H1 (cell line): Measurements from ENCODE around the gene SLC8A3. TPM values are rescaled to one million over a fixed set of nuclear protein-coding genes. Genes with fewer than 3 reads are reported as not detected.
A peak's percentile ranks its signal among the peaks of the same experiment; 100 is the strongest.

ENCODE experiments used
- CTCF ChIA-PET: fragments of 300-600 bp; sonication (Branson Sonifier 250); formaldehyde crosslinking; loops from one replicate; lab custom pipeline; 2021; ENCODE audit not compliant: partially characterized antibody; lab: Charles Lee
- POLR2A ChIA-PET: fragments of 300-600 bp; sonication (Branson Sonifier 250); formaldehyde crosslinking; loops from one replicate; lab custom pipeline; 2021; ENCODE audit warnings: inconsistent platforms; ENCODE audit not compliant: partially characterized antibody; lab: Charles Lee
- DNase-seq, 2 experiments: peaks; one replicate each; pipeline versions ENCODE4 v3.0.0 to v3.0.0-alpha.2; 2010 to 2022; ENCODE audit warnings: low spot score in 2 of 2, low read depth in 1 of 2, mixed read lengths in 1 of 2
- FAIRE-seq: peaks from 2 replicates; lab custom pipeline; 2011; peaks lifted over from hg19 to GRCh38; lab: Jason Lieb, UNC
- H2AFZ ChIP-seq: 2 replicates; pipeline ENCODE4 v1.8.1; 2012; ENCODE audit warnings: low read length, inconsistent platforms
- H2AK5ac ChIP-seq: 2 replicates; pipeline ENCODE4 v1.6.1; 2013; ENCODE audit warnings: low read depth, low read length
- H2BK120ac ChIP-seq: replicated peaks from 2 replicates; pipeline ENCODE3; 2013; ENCODE audit warnings: low read depth, low read length, inconsistent platforms
- H2BK12ac ChIP-seq: 2 replicates; pipeline ENCODE4 v1.6.1; 2013; ENCODE audit warnings: low read depth, low read length
- H2BK15ac ChIP-seq: 2 replicates; pipeline ENCODE4 v1.6.1; 2013; ENCODE audit warnings: low read length
- H2BK20ac ChIP-seq: 2 replicates; pipeline ENCODE4 v1.6.1; 2013; ENCODE audit warnings: low read length
- H2BK5ac ChIP-seq: 2 replicates; pipeline ENCODE4 v1.6.1; 2013; ENCODE audit warnings: low read depth, low read length
- H3K14ac ChIP-seq: 2 replicates; pipeline ENCODE4 v1.6.1; 2013; ENCODE audit warnings: inconsistent platforms; ENCODE audit not compliant: insufficient read length
- H3K18ac ChIP-seq: 2 replicates; pipeline ENCODE4 v1.6.1; 2013; ENCODE audit warnings: low read length; ENCODE audit errors: extremely low read depth
- H3K23ac ChIP-seq: 2 replicates; pipeline ENCODE4 v1.6.1; 2013; ENCODE audit warnings: inconsistent platforms; ENCODE audit not compliant: insufficient read length
- H3K23me2 ChIP-seq: 2 replicates; pipeline ENCODE4 v1.6.1; 2013; ENCODE audit warnings: low read depth, low read length
- H3K27ac ChIP-seq: 2 replicates; pipeline ENCODE4 v1.6.1; 2011; ENCODE audit warnings: low read depth, low read length, inconsistent platforms
- H3K27me3 ChIP-seq, 4 experiments: replicated peaks in 1 of 4; 1 replicate in 1 of 4; 2 replicates in 3 of 4; pipeline versions ENCODE4 v1.6.1 to v1.8.1; 2011 to 2013; ENCODE audit warnings: low read length in 3 of 4, mild to moderate bottlenecking in 3 of 4, inconsistent platforms in 2 of 4, mixed read lengths in 2 of 4, moderate library complexity in 1 of 4; ENCODE audit not compliant: control insufficient read depth in 3 of 4, insufficient read depth in 3 of 4; ENCODE audit errors: extremely low read depth in 1 of 4
- H3K36me3 ChIP-seq, 4 experiments: 2 replicates each; pipeline versions ENCODE4 v1.6.1 to v1.8.1; 2011 to 2013; ENCODE audit warnings: mild to moderate bottlenecking in 4 of 4, low read length in 3 of 4, moderate library complexity in 2 of 4, control low read depth in 1 of 4, inconsistent platforms in 1 of 4; ENCODE audit not compliant: insufficient read depth in 4 of 4, control insufficient read depth in 2 of 4
- H3K4ac ChIP-seq: replicated peaks from 2 replicates; pipeline ENCODE3; 2013; ENCODE audit warnings: low read length, low read depth, mixed read lengths, inconsistent platforms; ENCODE audit not compliant: insufficient read length
- H3K4me1 ChIP-seq, 4 experiments: replicated peaks in 1 of 4; 1 replicate in 1 of 4; 2 replicates in 3 of 4; pipeline versions ENCODE4 v1.6.1 to v1.8.1; 2011 to 2013; ENCODE audit warnings: low read length in 3 of 4, inconsistent platforms in 2 of 4, mixed read lengths in 1 of 4; ENCODE audit not compliant: insufficient read depth in 4 of 4, control insufficient read depth in 3 of 4
- H3K4me2 ChIP-seq, 2 experiments: 2 replicates each; pipeline versions ENCODE4 v1.6.1 to v1.8.1; 2011 to 2013; ENCODE audit warnings: low read depth in 2 of 2, low read length in 2 of 2, control low read depth in 1 of 2, inconsistent platforms in 1 of 2, mild to moderate bottlenecking in 1 of 2; ENCODE audit not compliant: insufficient read depth in 1 of 2
- H3K4me3 ChIP-seq, 4 experiments: fragments of 200-600, 300-600 bp in 1 of 4; sonication (generic), shearing (Covaris generic), sonication (Bioruptor Twin) in 1 of 4; 2 replicates each; pipeline versions ENCODE4 v1.5.1 to v1.8.1; 2011 to 2016; ENCODE audit warnings: low read length in 4 of 4, low read depth in 3 of 4, control low read depth in 2 of 4, inconsistent platforms in 2 of 4, mild to moderate bottlenecking in 2 of 4, mixed read lengths in 1 of 4, moderate library complexity in 1 of 4; ENCODE audit not compliant: insufficient read depth in 2 of 4; ENCODE audit errors: extremely low read depth in 1 of 4
- H3K56ac ChIP-seq: replicated peaks from 2 replicates; pipeline ENCODE3; 2013; ENCODE audit warnings: low read depth, mild to moderate bottlenecking, mixed read lengths, low read length, inconsistent platforms; ENCODE audit not compliant: insufficient read length
- H3K79me1 ChIP-seq: 2 replicates; pipeline ENCODE4 v1.6.1; 2013; ENCODE audit warnings: low read depth, low read length, control low read depth
- H3K79me2 ChIP-seq, 2 experiments: 2 replicates each; pipeline versions ENCODE4 v1.6.1 to v1.8.1; 2012 to 2013; ENCODE audit warnings: low read length in 2 of 2, mild to moderate bottlenecking in 2 of 2, inconsistent platforms in 1 of 2; ENCODE audit not compliant: insufficient read depth in 2 of 2, control insufficient read depth in 1 of 2
- H3K9ac ChIP-seq, 4 experiments: replicated peaks in 1 of 4; 1 replicate in 1 of 4; 2 replicates in 3 of 4; pipeline versions ENCODE4 v1.6.1 to v1.8.1; 2011 to 2013; ENCODE audit warnings: low read depth in 3 of 4, low read length in 3 of 4, control low read depth in 2 of 4, mild to moderate bottlenecking in 2 of 4, moderate library complexity in 2 of 4, inconsistent platforms in 1 of 4; ENCODE audit errors: extremely low read depth in 1 of 4
- H3K9me3 ChIP-seq, 2 experiments: 2 replicates each; pipeline versions ENCODE4 v1.6.1 to v1.8.1; 2012 to 2013; ENCODE audit warnings: mild to moderate bottlenecking in 2 of 2, moderate library complexity in 2 of 2, control low read depth in 1 of 2, inconsistent platforms in 1 of 2, low read depth in 1 of 2, low read length in 1 of 2, mixed read lengths in 1 of 2; ENCODE audit not compliant: insufficient read depth in 2 of 2
- H4K20me1 ChIP-seq, 2 experiments: replicated peaks in 1 of 2; 2 replicates each; pipeline versions ENCODE3 to v1.8.1; 2011 to 2013; ENCODE audit warnings: inconsistent platforms in 2 of 2, low read length in 2 of 2, mild to moderate bottlenecking in 1 of 2; ENCODE audit not compliant: insufficient read depth in 2 of 2, control insufficient read depth in 1 of 2
- H4K5ac ChIP-seq: 2 replicates; pipeline ENCODE4 v1.6.1; 2013; ENCODE audit warnings: low read length, low read depth, mixed read lengths, inconsistent platforms; ENCODE audit not compliant: insufficient read length
- H4K8ac ChIP-seq: 2 replicates; pipeline ENCODE4 v1.8.0; 2013; ENCODE audit warnings: mild to moderate bottlenecking, moderate library complexity, low read length, inconsistent platforms; ENCODE audit not compliant: insufficient read depth; ENCODE audit errors: extremely low read depth
- H4K91ac ChIP-seq: replicated peaks from 2 replicates; pipeline ENCODE3; 2013; ENCODE audit warnings: low read length, mixed read lengths, inconsistent platforms; ENCODE audit not compliant: insufficient read length
- CEBPB ChIP-seq: IDR thresholded peaks from 2 replicates; pipeline ENCODE4 v1.6.1; 2012; ENCODE audit warnings: low read depth, low read length
- SIX5 ChIP-seq: IDR thresholded peaks from 2 replicates; pipeline ENCODE4 v1.6.1; 2011; ENCODE audit warnings: mild to moderate bottlenecking, low read depth, low read length
- SP4 ChIP-seq: IDR thresholded peaks from 2 replicates; pipeline ENCODE4 v1.6.1; 2012; ENCODE audit warnings: low read length, inconsistent platforms
- WGBS, 2 experiments: shearing (Covaris generic) in 1 of 2; methylation state at CpG; one replicate each; pipeline versions ENCODE4 v1.1.6 to v1.1.7; 2013 to 2015; ENCODE audit warnings: low lambda C conversion rate in 2 of 2, mixed read lengths in 2 of 2, inconsistent platforms in 1 of 2, low coverage in 1 of 2, missing lambda C conversion rate in 1 of 2; ENCODE audit not compliant: insufficient replicate concordance in 2 of 2, insufficient coverage in 1 of 2, insufficient read length in 1 of 2; ENCODE audit errors: extremely low coverage in 1 of 2, missing lambda C conversion rate in 1 of 2; 5-methylcytosine and 5-hydroxymethylcytosine counted together
- polyA plus RNA-seq, 7 experiments: library from polyadenylated mRNA; depleted of rRNA in 3 of 7; stranded (reverse) in 5 of 7; unstranded in 2 of 7; fragments of >200 nt in 5 of 7; fragments of 200-250 nt in 2 of 7; gene quantifications; 1 replicate in 5 of 7; 2 replicates in 1 of 7; 4 replicates in 1 of 7; pipeline versions ENCODE4 v1.2.1 to v1.2.3, GENCODE V29; 2011 to 2013; ENCODE audit warnings: missing spikeins in 2 of 7, mixed read lengths in 2 of 7
- total RNA-seq: library from RNA; stranded (reverse); fragmentation: NEBNext Ultra II Directional; extraction: Animal tissue kit (Norgen Biotek cat#: 25700); gene quantifications from 2 replicates; pipeline ENCODE4 v1.2.1, GENCODE V29; 2021

Gene SLC8A3
- total and polyA plus RNA-seq, 2 of the 8 experiments (the other 6 are each of a cell fraction or from before 2014, with no cell fraction given): 0.38 to 1.1 TPM

GRCh38 chr14:70098250-70098809 lies 90.4 kb downstream of the SLC8A3 start:
- Histone ChIP-seq H2BK15ac (no peak overlapping the region), H4K91ac (no peak overlapping the region), H3K56ac (no peak overlapping the region), H3K23me2 (no peaks in the 10 kb centered on the region), H3K18ac (no peak overlapping the region), H3K79me1 (no peaks in the 10 kb centered on the region), H3K4me2 (no peak overlapping the region), H3K79me2 (no peaks in the 10 kb centered on the region), H2BK20ac (no peak overlapping the region), H2BK120ac (no peak overlapping the region), H3K4me3 (no peak overlapping the region), H4K5ac (no peak overlapping the region), H2BK12ac (no peak overlapping the region), H3K14ac (no peak overlapping the region), H3K4me1 (peaks cover 0 to 7% (median under 1%) of the 10 kb centered on the region in 4 experiments; a peak in 2 of 7 replicates), H3K4ac (no peak overlapping the region), H2BK5ac (no peak overlapping the region), H4K8ac (no peak overlapping the region), H3K36me3 (no peaks in the 10 kb centered on the region), H2AK5ac (no peak overlapping the region; the same call in 1 of the 2 replicates), H3K9ac (no peak overlapping the region), H2AFZ (no peak overlapping the region), H3K27me3 (no peaks in the 10 kb centered on the region), H3K23ac (no peak overlapping the region), H4K20me1 (no peaks in the 10 kb centered on the region), H3K9me3 (no peaks in the 10 kb centered on the region), H3K27ac (no peak overlapping the region)
- CTCF ChIA-PET: interaction anchor here (0.6 to 8.5 kb wide), 13 partner anchors 11 to 226 kb away, joined by 3 to 44 read pairs (median 5); no protein-coding TSS in a partner anchor
- POLR2A ChIA-PET: interaction anchor here (0.8 kb wide), 1 partner anchor 195 kb away, joined by 3 read pairs; no protein-coding TSS in a partner anchor
- TF ChIP-seq SIX5 (no peak), CEBPB (peak; percentile 64), SP4 (no peak)
- WGBS, 2 experiments: 59% methylated on average over 6 of the region's 6 CpGs; no CpG with 5 or more reads in 1 of the 2 experiments
- DNase-seq: no peak
- no peak for FAIRE-seq
